ACC112 (cell line): ENCODE results near the gene NPC1L1.
"Not testable (repeated sequence)": the region's sequence is repeated elsewhere in the genome, so short reads cannot be mapped to it uniquely, and the experiment has no call there.

Experiments used
- H2AFZ ChIP-seq: fragments of 200-600 bp; sonication (generic); one replicate; pipeline ENCODE4 v1.6.0; 2017; ENCODE audit warnings: antibody characterized with exemption, low read length; ENCODE audit not compliant: unreplicated experiment
- H3K27ac ChIP-seq: fragments of 200-600 bp; sonication (generic); 2 replicates; pipeline ENCODE4 v1.5.1; 2014; ENCODE audit warnings: low read depth, mild to moderate bottlenecking, antibody characterized with exemption, low read length, moderate library complexity
- H3K27me3 ChIP-seq: fragments of 200-600 bp; sonication (generic); 2 replicates; pipeline ENCODE4 v1.6.1; 2014; ENCODE audit warnings: mild to moderate bottlenecking, antibody characterized with exemption, low read length, moderate library complexity, mixed read lengths; ENCODE audit not compliant: insufficient read depth
- H3K36me3 ChIP-seq: fragments of 200-600 bp; sonication (generic); 2 replicates; pipeline ENCODE4 v1.6.1; 2016; ENCODE audit warnings: mild to moderate bottlenecking, antibody characterized with exemption, low read length, moderate library complexity, mixed read lengths; ENCODE audit not compliant: insufficient read depth
- H3K4me1 ChIP-seq: fragments of 200-600 bp; sonication (generic); one replicate; pipeline ENCODE4 v1.6.1; 2016; ENCODE audit warnings: low read length, mixed read lengths; ENCODE audit not compliant: insufficient read depth, unreplicated experiment, control insufficient read depth
- H3K4me3 ChIP-seq: fragments of 200-600 bp; sonication (generic); 2 replicates; pipeline ENCODE4 v1.5.1; 2014; ENCODE audit warnings: mild to moderate bottlenecking, low read depth, low read length
- H3K79me2 ChIP-seq: fragments of 200-600 bp; sonication (generic); one replicate; pipeline ENCODE4 v1.6.0; 2016; ENCODE audit warnings: low read length; ENCODE audit not compliant: control insufficient read depth, unreplicated experiment, insufficient read depth

Gene NPC1L1

DNA sequence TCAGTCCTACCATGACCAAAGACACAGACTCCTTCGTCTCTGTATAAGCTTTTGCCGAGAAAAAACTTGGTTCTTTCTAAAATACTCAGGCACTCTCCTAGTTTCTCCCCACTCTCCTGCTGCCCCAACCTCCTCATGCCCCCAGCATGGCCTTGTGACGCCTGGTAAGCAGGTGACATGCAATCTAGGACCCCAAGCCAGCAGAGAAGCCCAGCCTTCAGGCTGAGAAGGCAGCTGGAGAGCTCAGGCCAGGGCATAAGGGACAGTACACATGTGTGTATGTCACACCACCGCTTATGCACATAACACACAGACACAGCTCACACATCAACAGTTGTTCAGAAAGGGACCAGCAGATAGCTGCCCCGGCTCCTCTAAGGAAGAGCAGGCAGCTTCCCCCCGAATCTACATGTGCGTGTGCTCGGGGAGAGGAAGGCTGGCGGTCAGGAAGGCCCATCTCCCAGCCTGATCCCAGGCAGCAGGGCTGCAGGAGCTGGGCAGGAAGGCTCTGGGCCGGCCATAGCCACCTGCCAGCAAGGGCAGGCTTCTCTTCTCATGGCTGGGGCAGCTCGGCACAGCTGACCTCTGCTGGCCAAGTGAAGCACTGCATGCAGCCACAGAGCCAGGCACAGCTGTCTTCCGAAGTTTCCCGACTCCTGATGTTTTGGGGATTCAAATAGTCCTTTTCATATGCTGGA is 24.1 kb upstream of the NPC1L1 start:
- peaks cover 8% of the 10 kb centered on the region for H3K4me1 ChIP-seq
- H3K36me3 ChIP-seq = peaks cover 32% of the 10 kb centered on the region
- no peak overlapping the region for H3K27ac ChIP-seq
- H3K4me3 ChIP-seq = no peak overlapping the region
- H3K27me3 ChIP-seq = no peaks in the 10 kb centered on the region
- no peaks in the 10 kb centered on the region for H3K79me2 ChIP-seq
- H2AFZ ChIP-seq = no peak overlapping the region

DNA sequence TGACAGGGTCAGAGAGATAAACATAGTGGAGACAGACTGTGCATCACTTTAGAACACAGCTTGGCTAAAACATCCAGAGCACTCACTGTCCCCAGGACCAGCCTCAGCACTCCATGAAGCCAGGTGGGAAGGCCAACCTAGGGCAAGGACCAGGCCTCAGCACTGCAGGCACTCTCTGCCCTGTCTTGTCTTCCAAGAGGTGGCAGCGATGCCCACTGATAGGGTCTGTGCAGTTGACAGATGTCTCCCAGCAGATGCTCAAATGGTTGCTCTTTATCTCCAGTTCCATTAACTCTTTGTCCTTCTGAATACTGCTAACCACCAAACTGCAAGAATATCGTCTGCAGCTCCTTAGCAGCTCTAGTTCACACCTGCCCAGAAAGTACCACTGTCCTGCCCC is 23.5 kb upstream of the NPC1L1 start:
- peaks cover 26% of the 10 kb centered on the region for H3K36me3 ChIP-seq
- H3K27me3 ChIP-seq = no peaks in the 10 kb centered on the region
- H3K4me3 ChIP-seq = no peak overlapping the region
- H3K27ac ChIP-seq = no peak overlapping the region
- H2AFZ ChIP-seq = no peak overlapping the region
- no peaks in the 10 kb centered on the region for H3K79me2 ChIP-seq
- peaks cover 8% of the 10 kb centered on the region for H3K4me1 ChIP-seq

DNA sequence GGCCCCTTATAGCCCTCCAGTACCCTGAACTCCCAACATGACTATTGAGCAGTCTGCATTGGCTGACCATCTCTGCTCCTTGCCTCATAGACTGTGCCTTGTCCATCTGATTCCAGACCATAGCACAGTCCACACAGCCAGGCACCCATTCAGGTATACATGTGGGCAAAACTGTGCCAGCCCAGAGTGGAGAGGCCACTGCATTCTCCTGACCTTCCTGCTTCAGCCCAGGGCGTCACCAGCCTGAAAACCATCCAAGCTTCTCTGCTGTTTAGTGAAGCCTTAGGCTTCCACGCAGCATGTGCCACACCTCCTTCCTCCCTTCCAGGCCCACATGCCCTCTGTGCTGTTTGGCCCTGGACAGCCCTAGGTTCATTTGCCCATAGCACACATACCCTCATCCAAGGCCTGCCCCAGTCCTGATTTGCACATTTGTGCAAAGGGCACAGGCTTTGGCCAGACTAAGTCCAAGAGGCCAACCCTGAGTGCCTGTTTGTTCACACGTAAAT is 22.1 kb upstream of the NPC1L1 start:
- Histone ChIP-seq H3K27me3 (no peaks in the 10 kb centered on the region), H3K36me3 (peaks cover 12% of the 10 kb centered on the region), H3K79me2 (no peaks in the 10 kb centered on the region), H3K4me1 (peaks cover 8% of the 10 kb centered on the region), H3K4me3 (no peak overlapping the region), H2AFZ (no peak overlapping the region), H3K27ac (no peak overlapping the region)

DNA sequence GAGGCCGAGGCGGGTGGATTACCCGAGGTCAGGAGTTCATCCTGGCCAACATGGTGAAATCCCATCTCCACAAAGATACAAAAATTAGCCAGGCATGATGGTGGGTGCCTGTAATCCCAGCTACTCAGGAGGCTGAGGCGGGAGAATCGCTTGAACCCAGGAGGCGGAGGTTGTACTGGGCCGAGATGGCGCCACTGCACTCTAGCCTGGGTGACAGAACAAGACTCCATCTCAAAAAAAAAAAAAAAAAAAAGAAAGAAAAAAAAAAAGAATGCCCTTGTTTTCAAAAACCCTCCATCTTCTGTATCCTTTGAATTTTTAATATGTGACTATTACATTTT is 21.5 kb upstream of the NPC1L1 start:
- not testable (repeated sequence) for H3K79me2 ChIP-seq, H3K4me3 ChIP-seq, H3K27me3 ChIP-seq, H3K27ac ChIP-seq, H3K4me1 ChIP-seq, H2AFZ ChIP-seq, H3K36me3 ChIP-seq

DNA sequence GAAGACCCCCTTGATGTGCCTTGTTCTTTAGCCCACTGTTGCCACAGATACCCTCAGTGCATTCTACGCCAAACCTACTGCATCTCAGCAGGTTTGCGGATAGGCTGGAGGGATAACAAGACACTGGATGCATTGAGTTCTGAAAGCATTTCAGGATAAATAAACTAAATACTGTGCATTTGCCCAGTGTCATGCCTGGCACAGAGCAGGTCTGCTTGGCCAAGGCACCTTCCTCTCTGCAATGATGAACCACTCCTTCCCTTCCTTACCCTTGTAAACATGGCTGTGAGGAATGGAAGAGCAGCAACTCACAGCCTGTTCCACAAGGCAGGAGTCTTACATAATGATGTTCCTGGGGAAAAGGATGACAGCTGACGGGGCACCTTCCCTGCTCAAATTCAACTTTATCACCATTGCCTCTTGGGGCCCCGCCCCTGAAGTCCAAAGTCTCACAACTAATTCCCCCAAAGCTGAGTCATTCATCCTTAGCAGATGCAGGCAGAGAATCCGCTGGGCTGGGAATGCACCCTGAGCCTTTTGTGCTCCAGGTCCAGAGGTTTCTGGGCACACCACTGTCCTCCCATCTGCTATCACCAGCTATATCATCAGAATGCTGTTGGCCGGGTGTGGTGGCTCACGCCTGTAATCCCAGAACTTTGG is 21.0 kb upstream of the NPC1L1 start:
- no peak overlapping the region for H2AFZ ChIP-seq
- no peaks in the 10 kb centered on the region for H3K27me3 ChIP-seq
- peaks cover 8% of the 10 kb centered on the region for H3K4me1 ChIP-seq
- H3K27ac ChIP-seq = no peak overlapping the region
- no peak overlapping the region for H3K4me3 ChIP-seq
- H3K36me3 ChIP-seq = peaks cover 7% of the 10 kb centered on the region; the same call in 1 of the 2 replicates
- H3K79me2 ChIP-seq = no peaks in the 10 kb centered on the region

DNA sequence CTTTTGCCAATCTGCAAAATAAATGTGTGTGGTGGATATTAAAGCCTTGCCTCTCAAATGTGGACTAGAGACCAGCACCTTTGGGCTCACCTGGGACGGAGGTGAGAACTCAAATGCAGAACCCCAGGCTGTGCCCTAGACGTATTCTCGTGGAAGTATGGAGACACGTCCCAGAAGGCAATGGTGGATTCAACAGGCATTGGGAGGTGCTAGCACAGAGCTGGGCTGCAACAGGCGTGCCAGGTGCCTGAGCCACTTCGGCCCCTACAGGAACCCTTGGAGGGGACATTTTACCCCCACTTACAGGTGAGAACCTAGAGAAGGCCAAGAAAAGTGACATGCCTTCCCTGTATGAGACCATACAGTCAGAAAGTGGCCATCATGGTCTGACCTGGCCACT is 20.4 kb upstream of the NPC1L1 start:
- peaks cover 6% of the 10 kb centered on the region; the same call in 1 of the 2 replicates for H3K36me3 ChIP-seq
- H3K27me3 ChIP-seq = no peaks in the 10 kb centered on the region
- H3K4me1 ChIP-seq = peaks cover 8% of the 10 kb centered on the region
- no peak overlapping the region for H3K27ac ChIP-seq
- no peaks in the 10 kb centered on the region for H3K79me2 ChIP-seq
- no peak overlapping the region for H2AFZ ChIP-seq
- H3K4me3 ChIP-seq = no peak overlapping the region

DNA sequence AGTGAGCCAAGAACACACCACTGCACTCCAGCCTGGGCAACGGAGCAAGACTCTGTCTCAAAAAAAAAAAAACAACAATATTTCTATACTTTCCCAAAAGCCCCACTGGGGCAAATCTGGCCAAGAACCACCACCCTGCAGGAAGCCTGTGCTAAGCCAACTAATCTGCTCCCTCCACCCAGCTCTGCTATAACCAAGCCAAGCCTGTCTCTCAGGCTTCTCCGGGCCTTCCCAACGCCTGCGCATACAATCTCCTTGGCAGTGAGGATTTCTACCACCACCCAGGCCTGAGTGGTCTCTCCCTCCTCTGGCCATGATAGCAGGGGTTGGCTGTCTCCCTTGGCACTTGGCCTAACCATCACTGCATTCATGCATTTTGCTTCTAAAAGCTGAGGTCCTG is 18.4 kb upstream of the NPC1L1 start:
- Histone ChIP-seq H2AFZ (no peak overlapping the region), H3K27me3 (no peaks in the 10 kb centered on the region), H3K36me3 (0 out of 2 replicates have a peak, but pooled peaks cover 4% of the 10 kb centered on the region), H3K4me1 (peaks cover 8% of the 10 kb centered on the region), H3K79me2 (no peaks in the 10 kb centered on the region), H3K27ac (no peak overlapping the region), H3K4me3 (no peak overlapping the region)

DNA sequence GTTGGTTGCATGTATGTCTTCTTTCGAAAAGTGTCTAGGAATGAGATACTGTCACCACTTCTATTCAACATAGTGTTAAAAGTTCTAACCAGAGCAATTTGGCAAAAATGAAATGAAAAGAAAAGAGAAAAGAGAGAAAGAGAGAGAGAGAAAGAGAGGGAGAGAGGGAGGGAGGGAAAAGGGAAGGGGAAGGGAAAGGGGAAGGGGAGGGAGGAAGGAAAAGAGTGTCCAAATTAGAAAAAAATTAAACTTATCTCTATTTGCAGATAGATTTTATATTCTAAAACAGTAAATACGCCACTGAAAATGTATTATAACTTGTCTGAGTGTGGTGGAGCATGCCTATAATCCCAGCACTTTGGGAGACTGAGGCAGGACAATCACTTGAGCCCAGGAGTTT is 16.4 kb upstream of the NPC1L1 start:
- no peaks in the 10 kb centered on the region for H3K79me2 ChIP-seq
- H3K27me3 ChIP-seq = no peaks in the 10 kb centered on the region
- peaks cover 8% of the 10 kb centered on the region for H3K4me1 ChIP-seq
- no peaks in the 10 kb centered on the region for H3K36me3 ChIP-seq
- no peak overlapping the region for H2AFZ ChIP-seq
- H3K4me3 ChIP-seq = no peak overlapping the region
- no peak overlapping the region for H3K27ac ChIP-seq

DNA sequence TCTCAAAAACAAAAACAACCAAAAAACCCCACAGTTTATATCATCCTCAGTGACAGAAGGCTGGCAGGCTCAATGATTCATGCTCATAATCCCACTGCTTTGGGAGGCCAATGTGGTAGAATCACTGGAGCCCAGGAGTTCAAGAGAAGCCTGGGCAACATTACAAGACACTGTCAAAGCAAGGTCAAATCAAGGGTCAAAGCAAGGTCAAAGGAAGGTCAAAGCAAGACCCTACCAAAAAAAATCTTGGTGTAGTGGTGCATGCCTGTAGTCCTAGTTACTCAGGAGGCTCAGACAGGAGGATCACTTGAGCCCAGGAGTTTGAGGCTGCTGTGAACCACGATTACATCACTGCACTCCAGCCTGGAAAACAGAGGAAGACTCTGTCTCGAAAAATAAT is 14.2 kb upstream of the NPC1L1 start:
- no peaks in the 10 kb centered on the region for H3K36me3 ChIP-seq
- no peak overlapping the region for H2AFZ ChIP-seq
- H3K27ac ChIP-seq = no peak overlapping the region
- H3K4me1 ChIP-seq = no peaks in the 10 kb centered on the region
- H3K27me3 ChIP-seq = no peaks in the 10 kb centered on the region
- no peak overlapping the region for H3K4me3 ChIP-seq
- no peaks in the 10 kb centered on the region for H3K79me2 ChIP-seq

DNA sequence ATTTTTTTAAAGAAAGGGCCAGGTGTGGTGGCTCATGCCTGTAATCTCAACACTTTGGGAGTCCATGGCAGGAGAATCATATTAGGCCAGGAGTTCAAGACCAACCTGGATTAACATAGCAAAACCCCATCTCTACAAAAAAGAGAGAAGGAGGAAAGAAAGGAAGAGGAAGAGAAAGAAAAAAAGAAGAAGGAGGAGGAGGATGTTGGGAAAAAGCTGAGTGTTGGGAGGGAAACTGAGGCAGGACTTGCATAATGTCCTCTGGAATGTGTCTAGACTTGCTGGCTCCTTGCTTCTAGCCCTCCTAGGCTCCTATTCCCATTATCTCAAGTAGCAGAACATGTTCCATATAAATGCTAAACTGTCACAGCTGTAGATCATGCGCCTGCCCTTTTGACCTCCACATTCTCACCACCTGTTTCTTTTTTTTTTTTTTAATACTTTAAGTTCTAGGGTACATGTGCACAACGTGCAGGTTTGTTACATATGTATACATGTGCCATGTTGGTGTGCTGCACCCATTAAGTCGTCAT is 11.4 kb upstream of the NPC1L1 start:
- H3K27ac ChIP-seq, H3K36me3 ChIP-seq, H3K4me3 ChIP-seq, H3K27me3 ChIP-seq, H2AFZ ChIP-seq, H3K79me2 ChIP-seq: not testable (repeated sequence)
- H3K4me1 ChIP-seq = peaks cover 21% of the 10 kb centered on the region

DNA sequence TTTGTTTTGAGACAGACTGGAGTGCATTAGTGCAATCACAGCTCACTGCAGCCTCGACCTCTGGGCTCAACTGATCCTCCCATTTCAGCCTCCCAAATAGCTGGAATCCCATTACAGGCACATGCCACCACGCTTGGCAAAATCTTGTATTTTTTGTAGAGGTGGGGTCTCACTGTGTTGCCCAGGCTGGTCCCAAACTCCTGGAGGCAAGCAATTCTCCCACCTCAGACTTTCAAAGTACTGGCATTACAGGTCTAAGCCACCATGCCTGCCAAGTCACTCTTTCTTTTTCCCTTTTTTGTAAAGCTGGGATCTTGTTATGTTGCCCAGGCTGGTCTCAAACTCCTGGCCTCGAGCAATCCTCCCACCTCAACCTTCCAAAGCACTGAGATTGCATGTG is 8.3 kb upstream of the NPC1L1 start:
- no peaks in the 10 kb centered on the region for H3K36me3 ChIP-seq
- H3K27ac ChIP-seq = no peak overlapping the region
- H3K27me3 ChIP-seq = no peaks in the 10 kb centered on the region
- no peaks in the 10 kb centered on the region for H3K79me2 ChIP-seq
- no peak overlapping the region for H2AFZ ChIP-seq
- H3K4me3 ChIP-seq = no peak overlapping the region
- peaks cover 23% of the 10 kb centered on the region for H3K4me1 ChIP-seq
